ENCODE results near the gene TIAM2.

- TF ChIP-seq EZH2 (IDR thresholded peaks at IDR 0.05; ENCODE audit: borderline replicate concordance, low read depth, low read length, severe bottlenecking) (no peak), CTCF (IDR thresholded peaks at IDR 0.05; ENCODE audit: borderline replicate concordance, extremely low read depth, low read length, poor library complexity, severe bottlenecking) (no peak)
These were observed 163.1 kb downstream of the TIAM2 start for GRCh38 chr6:155158030-155158843.

Data from DND-41 (cell line).